MM.1S (cell line): ENCODE data around the gene FAM174C.

ENCODE experiments used
- EZH2 ChIP-seq: fragments of 300-600 bp; sonication (generic); optimal IDR thresholded peaks from 2 replicates; pipeline ENCODE3; 2017; ENCODE audit warnings: low read depth, mild to moderate bottlenecking, antibody characterized with exemption, low read length, mixed read lengths
- EZH2phosphoT487 ChIP-seq: fragments of 300-600 bp; sonication (generic); IDR thresholded peaks from 2 replicates; pipeline ENCODE4 v1.6.1; 2018; ENCODE audit warnings: antibody characterized with exemption, low read length
- TF ChIP-seq, protein P1 (sequence below): fragments of 300-600 bp; sonication (generic); IDR thresholded peaks from 2 replicates; pipeline ENCODE4 v1.5.1; 2016; ENCODE audit warnings: antibody characterized with exemption, low read length, mixed read lengths

DNA sequence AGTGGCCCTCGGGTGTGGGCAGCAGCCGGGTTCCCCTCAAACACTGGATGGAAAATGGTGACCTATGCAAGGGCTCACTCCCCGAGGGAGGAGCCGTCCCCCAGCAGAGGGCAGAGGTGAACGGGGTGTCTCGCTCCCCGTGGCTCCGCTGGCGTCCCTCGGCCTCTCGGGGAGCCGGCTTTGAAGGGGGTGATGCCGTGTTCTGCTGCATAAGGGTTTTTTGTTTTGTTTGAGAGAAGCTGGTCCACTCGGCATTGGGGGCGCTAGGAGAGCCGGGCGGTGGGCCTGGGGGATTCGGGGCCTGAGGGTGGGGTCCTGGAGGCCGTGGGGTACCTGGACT is 14.3 kb downstream of the FAM174C start:
- TF ChIP-seq, protein P1, sequence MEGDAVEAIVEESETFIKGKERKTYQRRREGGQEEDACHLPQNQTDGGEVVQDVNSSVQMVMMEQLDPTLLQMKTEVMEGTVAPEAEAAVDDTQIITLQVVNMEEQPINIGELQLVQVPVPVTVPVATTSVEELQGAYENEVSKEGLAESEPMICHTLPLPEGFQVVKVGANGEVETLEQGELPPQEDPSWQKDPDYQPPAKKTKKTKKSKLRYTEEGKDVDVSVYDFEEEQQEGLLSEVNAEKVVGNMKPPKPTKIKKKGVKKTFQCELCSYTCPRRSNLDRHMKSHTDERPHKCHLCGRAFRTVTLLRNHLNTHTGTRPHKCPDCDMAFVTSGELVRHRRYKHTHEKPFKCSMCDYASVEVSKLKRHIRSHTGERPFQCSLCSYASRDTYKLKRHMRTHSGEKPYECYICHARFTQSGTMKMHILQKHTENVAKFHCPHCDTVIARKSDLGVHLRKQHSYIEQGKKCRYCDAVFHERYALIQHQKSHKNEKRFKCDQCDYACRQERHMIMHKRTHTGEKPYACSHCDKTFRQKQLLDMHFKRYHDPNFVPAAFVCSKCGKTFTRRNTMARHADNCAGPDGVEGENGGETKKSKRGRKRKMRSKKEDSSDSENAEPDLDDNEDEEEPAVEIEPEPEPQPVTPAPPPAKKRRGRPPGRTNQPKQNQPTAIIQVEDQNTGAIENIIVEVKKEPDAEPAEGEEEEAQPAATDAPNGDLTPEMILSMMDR: no peak
- TF ChIP-seq EZH2 (no peak), EZH2phosphoT487 (no peak)
